ENCODE measurements around the gene PKN2.

GRCh38 chr1:88799491-88799890 is 115.4 kb downstream of the PKN2 start:
- TF ChIP-seq POLR2A (IDR thresholded peaks at IDR 0.05; ENCODE audit: extremely low read depth, insufficient read length) (no peak), CTCF (IDR thresholded peaks at IDR 0.05; ENCODE audit: low read depth, low read length) (no peak), MAX (IDR thresholded peaks at IDR 0.05; ENCODE audit: low read depth, low read length) (no peak), MYC (IDR thresholded peaks at IDR 0.05; ENCODE audit: low read depth, low read length) (no peak)
